GM12878 (cell line): ENCODE results near the gene TRPC6. TPM values are rescaled to one million over a fixed set of nuclear protein-coding genes. Genes with fewer than 3 reads are reported as not detected.
A peak's percentile ranks its signal among the peaks of the same experiment; 100 is the strongest.

ENCODE experiments used
- ATAC-seq: fragments of 200-7000 bp; cut with Tn5 transposase; 3 replicates; pipeline ENCODE4 v1.9.1; 2020; ENCODE audit warnings: mild to moderate bottlenecking, moderate library complexity
- BruUV-seq: library from RNA; stranded (reverse); fragments of 400-500 nt; replicated peaks from 2 replicates; lab custom pipeline; 2021; lab: Mats Ljungman, UMichigan
- CTCF ChIA-PET: fragments of 300-600 bp; sonication (Branson Sonifier 250); formaldehyde crosslinking; extraction: SDS; loops from one replicate; lab custom pipeline; 2021; ENCODE audit warnings: inconsistent platforms; lab: Yijun Ruan, JAX
- POLR2A ChIA-PET: fragments of 350-600 bp; formaldehyde crosslinking; extraction: SDS; loops from one replicate; lab custom pipeline; 2021; ENCODE audit warnings: inconsistent platforms; lab: Charles Lee
- RAD21 ChIA-PET: fragments of 300-600 bp; sonication (Branson Sonifier 250); formaldehyde crosslinking; loops from one replicate; lab custom pipeline; 2023; ENCODE audit warnings: antibody characterized with exemption; ENCODE audit not compliant: unreplicated experiment; lab: Charles Lee
- SMC1A ChIA-PET: fragments of 300-600 bp; sonication (Branson Sonifier 250); formaldehyde crosslinking; loops from one replicate; lab custom pipeline; 2023; ENCODE audit not compliant: unreplicated experiment, uncharacterized antibody; lab: Charles Lee
- DNase-seq: peaks from one replicate; pipeline ENCODE4 v3.0.0-alpha.2; 2011; ENCODE audit warnings: low read depth, low spot score
- FAIRE-seq: peaks from 3 replicates; lab custom pipeline; 2011; peaks lifted over from hg19 to GRCh38; lab: Jason Lieb, UNC
- H2AFZ ChIP-seq: 2 replicates; pipeline ENCODE4 v1.6.0; 2011; ENCODE audit warnings: low read depth, low read length, control low read depth; ENCODE audit not compliant: control insufficient read depth
- H3K27ac ChIP-seq: 2 replicates; pipeline ENCODE4 v1.5.1; 2011; ENCODE audit warnings: control low read depth; ENCODE audit not compliant: control insufficient read depth, insufficient read depth
- H3K27me3 ChIP-seq, 2 experiments: replicated peaks in 1 of 2; 2 replicates each; pipeline versions ENCODE4 v1.6.0 to v1.6.1; 2011; ENCODE audit warnings: low read length in 1 of 2; ENCODE audit not compliant: control insufficient read depth in 2 of 2, insufficient read depth in 2 of 2
- H3K36me3 ChIP-seq, 2 experiments: 2 replicates each; pipeline ENCODE4 v1.5.1; 2011; ENCODE audit warnings: low read length in 1 of 2; ENCODE audit not compliant: control insufficient read depth in 2 of 2, insufficient read depth in 2 of 2
- H3K4me1 ChIP-seq: 2 replicates; pipeline ENCODE4 v1.6.1; 2011; ENCODE audit warnings: mild to moderate bottlenecking, low read length, moderate library complexity, mixed read lengths; ENCODE audit not compliant: control insufficient read depth, insufficient read depth
- H3K4me2 ChIP-seq: 2 replicates; pipeline ENCODE4 v1.6.0; 2011; ENCODE audit warnings: control low read depth; ENCODE audit not compliant: control insufficient read depth, insufficient read depth
- H3K4me3 ChIP-seq: fragments of 200-600 bp; sonication (generic); 2 replicates; pipeline ENCODE4 v1.5.1; 2016
- H3K79me2 ChIP-seq: 2 replicates; pipeline ENCODE4 v1.6.0; 2011; ENCODE audit warnings: low read length; ENCODE audit not compliant: control insufficient read depth, insufficient read depth
- H3K9ac ChIP-seq: 2 replicates; pipeline ENCODE4 v1.8.0; 2011; ENCODE audit warnings: low read length, control low read depth, mixed read lengths; ENCODE audit not compliant: control insufficient read depth, insufficient read depth
- H3K9me3 ChIP-seq: replicated peaks from 3 replicates; pipeline ENCODE4 v1.5.1; 2011; ENCODE audit warnings: mild to moderate bottlenecking, low read length; ENCODE audit not compliant: control insufficient read depth, insufficient read depth
- H4K20me1 ChIP-seq: 2 replicates; pipeline ENCODE4 v1.6.0; 2011; ENCODE audit not compliant: control insufficient read depth, insufficient read depth
- KLF5 ChIP-seq: fragments of 450-650 bp; IDR thresholded peaks from 2 replicates; pipeline ENCODE4 v1.6.1; 2014; ENCODE audit warnings: mild to moderate bottlenecking; ENCODE audit not compliant: partially characterized antibody
- PAX5 ChIP-seq: IDR thresholded peaks from 2 replicates; pipeline ENCODE4 v1.6.1; 2011; ENCODE audit warnings: low read depth, low read length, borderline replicate concordance
- POU2F2 ChIP-seq: IDR thresholded peaks from 3 replicates; pipeline ENCODE4 v1.6.1; 2011; ENCODE audit warnings: low read depth, mild to moderate bottlenecking, low read length, borderline replicate concordance
- RAD21 ChIP-seq: IDR thresholded peaks from 2 replicates; pipeline ENCODE4 v1.6.1; 2011; ENCODE audit warnings: mild to moderate bottlenecking, low read depth, low read length, moderate library complexity; ENCODE audit not compliant: insufficient read depth
- RELA ChIP-seq: fragments of 450-650 bp; IDR thresholded peaks from 2 replicates; pipeline ENCODE4 v1.8.0; 2014; ENCODE audit warnings: borderline replicate concordance; ENCODE audit not compliant: partially characterized antibody
- SMC3 ChIP-seq: IDR thresholded peaks from 2 replicates; pipeline ENCODE4 v1.6.1; 2011; ENCODE audit warnings: low read length, improper control_type of control experiment, borderline replicate concordance
- ZBTB4 ChIP-seq: fragments of 450-650 bp; formaldehyde crosslinking; IDR thresholded peaks from 2 replicates; pipeline ENCODE4 v1.4.0; 2022; ENCODE audit warnings: mild to moderate bottlenecking, moderate library complexity
- ZNF622 ChIP-seq: fragments of 450-650 bp; IDR thresholded peaks from 2 replicates; pipeline ENCODE4 v1.6.1; 2017; ENCODE audit warnings: mild to moderate bottlenecking, inconsistent platforms
- WGBS: methylation state at CpG from one replicate; pipeline ENCODE4 v1.1.6; 2016; ENCODE audit warnings: low lambda C conversion rate; ENCODE audit not compliant: insufficient replicate concordance, insufficient coverage; ENCODE audit errors: missing lambda C conversion rate; 5-methylcytosine and 5-hydroxymethylcytosine counted together
- in situ Hi-C: fragments of 300-500 bp; cut with MboI; formaldehyde crosslinking; loops from 9 replicates; pipeline ENCODE4 v1.14.3; 2018; ENCODE audit warnings: mixed read lengths
- intact Hi-C: fragments of 100-400 bp; cut with micrococcal nuclease; formaldehyde crosslinking; loops from one replicate; pipeline ENCODE4 v1.14.2; 2022; ENCODE audit not compliant: unreplicated experiment
- polyA plus RNA-seq, 11 experiments: library from polyadenylated mRNA; depleted of rRNA in 4 of 11; unstranded in 6 of 11; stranded (reverse) in 5 of 11; fragments of >200 nt; fragmentation: Nextera tagmentation in 4 of 11; fragmentation: Illumina TruSeq in 1 of 11; extraction: Ambion mirVana in 4 of 11; extraction: Trizol in 1 of 11; gene quantifications; 1 replicate in 1 of 11; 2 replicates in 10 of 11; pipeline versions ENCODE4 v1.2.1 to v1.2.3, GENCODE V29; 2011 to 2016; ENCODE audit warnings: inconsistent platforms in 2 of 11, missing spikeins in 2 of 11, low read depth in 1 of 11
- total RNA-seq, 4 experiments: library from RNA; depleted of rRNA in 3 of 4; stranded (reverse); fragments of >200 nt in 3 of 4; fragmentation: Illumina TruSeq in 1 of 4; extraction: Trizol in 1 of 4; gene quantifications; 2 replicates each; pipeline versions ENCODE4 v1.2.1 to v1.2.3, GENCODE V29; 2013 to 2021

The TRPC6 gene
- total and polyA plus RNA-seq, 10 of the 15 experiments (the other 5 are each of a cell fraction or from before 2014, with no cell fraction given), result not detected

- H3K79me2 ChIP-seq, result no peaks in the 10 kb centered on the region
- no peak for TF ChIP-seq ZBTB4
- TF ChIP-seq SMC3, result peak; percentile 39; the same call in 1 of the 2 replicates
- TF ChIP-seq RAD21, result peak; percentile 42; the same call in 1 of the 2 replicates
- no peaks in the 10 kb centered on the region for H3K9me3 ChIP-seq
- H2AFZ ChIP-seq, result no peak overlapping the region
- POLR2A ChIA-PET, result no interaction called here
- H3K27ac ChIP-seq, result no peak overlapping the region
- H3K4me3 ChIP-seq, result no peak overlapping the region
- no peaks in the 10 kb centered on the region for H3K4me1 ChIP-seq
- H3K4me2 ChIP-seq, result no peak overlapping the region
- DNase-seq (no peak), ATAC-seq (no peak), FAIRE-seq (no peak)
- no peaks in the 10 kb centered on the region for H4K20me1 ChIP-seq
- WGBS, result 0% methylated on average over 1 of the region's 1 CpG
- H3K27me3 ChIP-seq, result no peaks in the 10 kb centered on the region
- no peaks in the 10 kb centered on the region for H3K36me3 ChIP-seq
- in situ Hi-C loops (no loop called here), intact Hi-C loops (loop anchor here (2.0 kb wide), 1 partner anchor 392 kb away; no protein-coding TSS in a partner anchor)
- BruUV-seq, result no TSS peak
- SMC1A ChIA-PET, result interaction anchor here (0.5 to 1.3 kb wide), 4 partner anchors 12 to 551 kb away, joined by 3 to 4 read pairs (median 3); no protein-coding TSS in a partner anchor
- H3K9ac ChIP-seq, result no peak overlapping the region
- RAD21 ChIA-PET, result interaction anchor here (1.0 kb wide), 1 partner anchor 391 kb away, joined by 4 read pairs; no protein-coding TSS in a partner anchor
- CTCF ChIA-PET, result interaction anchor here (0.7 to 4.0 kb wide), 9 partner anchors 19 to 1210 kb away, joined by 3 to 14 read pairs (median 5); no protein-coding TSS in a partner anchor
Observed at GRCh38 chr11:101456812-101457211, 127.0 kb downstream of the TRPC6 start.

- POLR2A ChIA-PET, result no interaction called here
- no peaks in the 10 kb centered on the region for H3K79me2 ChIP-seq
Observed at GRCh38 chr11:101453682-101454081, 130.1 kb downstream of the TRPC6 start.

More at GRCh38 chr11:101453682-101454081, 130.1 kb downstream of the TRPC6 start:
- FAIRE-seq (no peak), DNase-seq (no peak)
- ChIA-PET CTCF (no interaction called here), SMC1A (no interaction called here), RAD21 (no interaction called here)
- Histone ChIP-seq H4K20me1 (no peaks in the 10 kb centered on the region), H3K27me3 (no peaks in the 10 kb centered on the region), H3K4me1 (no peaks in the 10 kb centered on the region), H3K4me2 (no peak overlapping the region), H3K9me3 (no peaks in the 10 kb centered on the region), H3K9ac (no peak overlapping the region), H3K4me3 (no peak overlapping the region), H2AFZ (no peak overlapping the region)
- intact Hi-C loops, result no loop called here
- 8% methylated on average over 2 of the region's 2 CpGs for WGBS
- in situ Hi-C loops, result no loop called here
- TF ChIP-seq POU2F2, result no peak
- no peak for TF ChIP-seq RELA
- no peak for TF ChIP-seq KLF5
- no peak for TF ChIP-seq ZNF622
- no peak for TF ChIP-seq PAX5
- TF ChIP-seq, all 136 proteins: peak for 0
- Histone ChIP-seq H3K36me3 (no peaks in the 10 kb centered on the region), H3K27ac (no peak overlapping the region)
- BruUV-seq, result no TSS peak
- no peak for ATAC-seq
